K562 (cell line): ENCODE data around the gene SLC49A3. TPM values are rescaled to one million over a fixed set of nuclear protein-coding genes. Genes with fewer than 3 reads are reported as not detected.

Source experiments
- ARID3B ChIP-seq: fragments of 250-450 bp; sonication (Bioruptor Pico); IDR thresholded peaks from 2 replicates; pipeline ENCODE4 v1.4.0; 2020; ENCODE audit warnings: borderline replicate concordance
- ASH1L ChIP-seq: fragments of 450-650 bp; IDR thresholded peaks from 2 replicates; pipeline ENCODE4 v1.6.1; 2018; ENCODE audit warnings: borderline replicate concordance, mild to moderate bottlenecking, low read depth; ENCODE audit not compliant: partially characterized antibody
- ERF ChIP-seq: fragments of 450-650 bp; formaldehyde crosslinking; IDR thresholded peaks from 2 replicates; pipeline ENCODE4 v1.4.0; 2020; ENCODE audit warnings: mild to moderate bottlenecking, mixed read lengths
- FOXK2 ChIP-seq, 2 experiments: fragments of 450-650 bp; IDR thresholded peaks in 1 of 2; conservative IDR thresholded peaks in 1 of 2; 2 replicates each; pipeline ENCODE4 v1.6.1; 2016; ENCODE audit warnings: low read depth in 2 of 2, mild to moderate bottlenecking in 1 of 2
- GABPB2 ChIP-seq: fragments of 250-450 bp; sonication (Bioruptor Pico); conservative IDR thresholded peaks from 2 replicates; pipeline ENCODE4 v1.5.1; 2021; ENCODE audit warnings: mild to moderate bottlenecking
- HDAC2 ChIP-seq: fragments of 450-650 bp; IDR thresholded peaks from 2 replicates; pipeline ENCODE4 v1.6.1; 2016; ENCODE audit warnings: mild to moderate bottlenecking
- HDAC8 ChIP-seq: fragments of 450-650 bp; IDR thresholded peaks from 2 replicates; pipeline ENCODE4 v1.6.1; 2016; ENCODE audit warnings: mild to moderate bottlenecking, missing genetic modification characterization, moderate library complexity, missing compliant biosample characterization
- IFI16 ChIP-seq: fragments of 250-450 bp; sonication (Bioruptor Pico); IDR thresholded peaks from 2 replicates; pipeline ENCODE4 v2.1.2; 2022; ENCODE audit warnings: mild to moderate bottlenecking, inconsistent platforms
- KAT2B ChIP-seq: IDR thresholded peaks from one replicate; pipeline ENCODE4 v1.6.1; 2012; ENCODE audit warnings: low read depth, mild to moderate bottlenecking, control low read depth, inconsistent platforms, low read length, moderate library complexity
- MED1 ChIP-seq: sonication (generic); formaldehyde crosslinking; IDR thresholded peaks from 2 replicates; pipeline ENCODE4 v1.8.1; 2023; ENCODE audit warnings: missing genetic modification reagents, borderline replicate concordance
- NR2C2 ChIP-seq, 2 experiments: fragments of 200-800 bp in 1 of 2; sonication (Bioruptor generic) in 1 of 2; sonication (generic) in 1 of 2; formaldehyde crosslinking in 1 of 2; IDR thresholded peaks; 2 replicates each; pipeline versions ENCODE4 v1.6.1 to v1.8.0; 2016 to 2022; ENCODE audit warnings: mild to moderate bottlenecking in 1 of 2, missing compliant biosample characterization in 1 of 2, missing genetic modification characterization in 1 of 2, missing genetic modification reagents in 1 of 2
- PHF8 ChIP-seq: fragments of 200-600 bp; sonication (generic); IDR thresholded peaks from 2 replicates; pipeline ENCODE4 v1.6.1; 2012; ENCODE audit warnings: mixed run types, mild to moderate bottlenecking, inconsistent platforms, low read length, moderate library complexity, borderline replicate concordance
- PTBP1 ChIP-seq: fragments of 200-400 bp; formaldehyde crosslinking; IDR thresholded peaks from 2 replicates; pipeline ENCODE4 v1.6.1; 2017; ENCODE audit warnings: low read depth, low read length
- SMAD4 ChIP-seq: fragments of 250-450 bp; sonication (Bioruptor Pico); conservative IDR thresholded peaks from 2 replicates; pipeline ENCODE4 v1.8.0; 2021; ENCODE audit warnings: inconsistent platforms, mild to moderate bottlenecking, moderate library complexity
- SOX6 ChIP-seq: fragments of 450-650 bp; IDR thresholded peaks from 2 replicates; pipeline ENCODE4 v1.6.1; 2014; ENCODE audit warnings: mild to moderate bottlenecking
- SP1 ChIP-seq: sonication (generic); formaldehyde crosslinking; IDR thresholded peaks from 2 replicates; pipeline ENCODE4 v1.8.1; 2022; ENCODE audit warnings: mild to moderate bottlenecking, missing genetic modification reagents
- TBL1XR1 ChIP-seq, 2 experiments: IDR thresholded peaks; 2 replicates each; pipeline ENCODE4 v1.6.1; 2012; ENCODE audit warnings: improper control_type of control experiment in 2 of 2, low read length in 2 of 2, mild to moderate bottlenecking in 1 of 2
- WHSC1 ChIP-seq: IDR thresholded peaks from one replicate; pipeline ENCODE4 v1.6.1; 2012; ENCODE audit warnings: low read length, control low read depth, inconsistent platforms
- XRCC5 ChIP-seq: fragments of 200-400 bp; formaldehyde crosslinking; IDR thresholded peaks from 2 replicates; pipeline ENCODE4 v1.6.1; 2017; ENCODE audit warnings: low read depth, mild to moderate bottlenecking, low read length
- ZFX ChIP-seq: sonication (generic); formaldehyde crosslinking; IDR thresholded peaks from 2 replicates; pipeline ENCODE4 v1.8.0; 2022; ENCODE audit warnings: mild to moderate bottlenecking, missing genetic modification reagents, moderate library complexity
- ZNF707 ChIP-seq: fragments of 250-450 bp; sonication (Bioruptor Pico); conservative IDR thresholded peaks from 2 replicates; pipeline ENCODE4 v1.8.0; 2022; ENCODE audit warnings: inconsistent platforms, mild to moderate bottlenecking, moderate library complexity
- polyA plus RNA-seq, 8 experiments: library from polyadenylated mRNA; depleted of rRNA in 4 of 8; stranded (reverse) in 5 of 8; unstranded in 3 of 8; fragments of >200 nt; fragmentation: Nextera tagmentation in 2 of 8; fragmentation: Illumina TruSeq in 1 of 8; extraction: Ambion mirVana in 2 of 8; extraction: Trizol in 1 of 8; gene quantifications; 2 replicates each; pipeline versions ENCODE4 v1.2.1 to v1.2.3, GENCODE V29; 2011 to 2014; ENCODE audit warnings: inconsistent platforms in 1 of 8, missing spikeins in 1 of 8
- total RNA-seq, 7 experiments: library from RNA; depleted of rRNA in 6 of 7; stranded (reverse); fragments of >200 nt in 6 of 7; fragmentation: Illumina TruSeq in 2 of 7; extraction: Trizol in 2 of 7; gene quantifications; 2 replicates each; pipeline versions ENCODE4 v1.2.1 to v1.2.3, GENCODE V29; 2011 to 2021; ENCODE audit warnings: low replicate concordance in 1 of 7
- TF ChIP-seq, protein P1 (sequence below): fragments of 250-450 bp; sonication (Bioruptor Pico); IDR thresholded peaks from 2 replicates; pipeline ENCODE4 v1.5.1; 2021; ENCODE audit warnings: mild to moderate bottlenecking
- TF ChIP-seq, protein P2 (sequence below): fragments of 450-650 bp; formaldehyde crosslinking; conservative IDR thresholded peaks from 2 replicates; pipeline ENCODE4 v1.4.0; 2022; ENCODE audit warnings: mild to moderate bottlenecking, missing genetic modification characterization

Gene SLC49A3
- total and polyA plus RNA-seq, 9 of the 15 experiments (the other 6 are each of a cell fraction or from before 2014, with no cell fraction given), result 0.24 to 0.41 TPM; not detected in 7

GRCh38 chr4:705278-706082 lies 16.5 kb upstream of the SLC49A3 start, which contains the start of gene PCGF3 (continued):
- no peak for TF ChIP-seq GABPB2 (CRISPR knock-in tag)
- TF ChIP-seq HDAC8 (tag), result no peak
- TF ChIP-seq FOXK2 (conservative IDR thresholded peaks at IDR 0.05 in 1 of 2, IDR thresholded peaks at IDR 0.05 in 1 of 2; ENCODE audit: low read depth in 2 of 2), result no peak
- TF ChIP-seq ZNF707 (CRISPR knock-in tag), result no peak
- TF ChIP-seq, protein P1, sequence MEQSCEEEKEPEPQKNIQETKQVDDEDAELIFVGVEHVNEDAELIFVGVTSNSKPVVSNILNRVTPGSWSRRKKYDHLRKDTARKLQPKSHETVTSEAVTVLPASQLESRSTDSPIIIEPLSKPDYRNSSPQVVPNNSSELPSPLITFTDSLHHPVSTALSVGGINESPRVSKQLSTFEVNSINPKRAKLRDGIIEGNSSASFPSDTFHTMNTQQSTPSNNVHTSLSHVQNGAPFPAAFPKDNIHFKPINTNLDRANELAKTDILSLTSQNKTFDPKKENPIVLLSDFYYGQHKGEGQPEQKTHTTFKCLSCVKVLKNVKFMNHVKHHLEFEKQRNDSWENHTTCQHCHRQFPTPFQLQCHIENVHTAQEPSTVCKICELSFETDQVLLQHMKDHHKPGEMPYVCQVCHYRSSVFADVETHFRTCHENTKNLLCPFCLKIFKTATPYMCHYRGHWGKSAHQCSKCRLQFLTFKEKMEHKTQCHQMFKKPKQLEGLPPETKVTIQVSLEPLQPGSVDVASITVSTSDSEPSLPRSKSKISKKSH (CRISPR knock-in tag), result no peak
- TF ChIP-seq MED1 (CRISPR knock-in tag), result no peak
- TF ChIP-seq XRCC5, result 0 out of 2 replicates have a peak, but pooled peaks have one; percentile 17
- no peak for TF ChIP-seq ARID3B (CRISPR knock-in tag)
- TF ChIP-seq ZFX (CRISPR knock-in tag), result peak; percentile 88
- TF ChIP-seq, protein P2, sequence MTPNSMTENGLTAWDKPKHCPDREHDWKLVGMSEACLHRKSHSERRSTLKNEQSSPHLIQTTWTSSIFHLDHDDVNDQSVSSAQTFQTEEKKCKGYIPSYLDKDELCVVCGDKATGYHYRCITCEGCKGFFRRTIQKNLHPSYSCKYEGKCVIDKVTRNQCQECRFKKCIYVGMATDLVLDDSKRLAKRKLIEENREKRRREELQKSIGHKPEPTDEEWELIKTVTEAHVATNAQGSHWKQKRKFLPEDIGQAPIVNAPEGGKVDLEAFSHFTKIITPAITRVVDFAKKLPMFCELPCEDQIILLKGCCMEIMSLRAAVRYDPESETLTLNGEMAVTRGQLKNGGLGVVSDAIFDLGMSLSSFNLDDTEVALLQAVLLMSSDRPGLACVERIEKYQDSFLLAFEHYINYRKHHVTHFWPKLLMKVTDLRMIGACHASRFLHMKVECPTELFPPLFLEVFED (CRISPR knock-in tag), result no peak
- no peak for TF ChIP-seq IFI16 (CRISPR knock-in tag)
- TF ChIP-seq KAT2B, result no peak
- no peak for TF ChIP-seq WHSC1
- TF ChIP-seq PTBP1, result no peak
- no peak for TF ChIP-seq ASH1L
- TF ChIP-seq NR2C2 (CRISPR knock-in tag; IDR thresholded peaks at IDR 0.05), result 0 out of 2 replicates have a peak, but pooled peaks have one; percentile 51
- peak; percentile 98 for TF ChIP-seq NR2C2 (tag; IDR thresholded peaks at IDR 0.05)
- TF ChIP-seq TBL1XR1 (IDR thresholded peaks at IDR 0.05; ENCODE audit: low read length in 2 of 2), result 0 out of 4 replicates have a peak, but pooled peaks of 1 of the 2 experiments have one; percentile 29
- peak; percentile 71; the same call in 1 of the 2 replicates for TF ChIP-seq SP1 (CRISPR knock-in tag)
- no peak for TF ChIP-seq ERF (CRISPR knock-in tag)
- peak; percentile 74; the same call in 1 of the 2 replicates for TF ChIP-seq PHF8
- no peak for TF ChIP-seq SMAD4 (CRISPR knock-in tag)
- TF ChIP-seq HDAC2, result no peak
- no peak for TF ChIP-seq SOX6
